ENCODE results near the gene CCDC85A. TPM values are rescaled to one million over a fixed set of nuclear protein-coding genes. Genes with fewer than 3 reads are reported as not detected.

CCDC85A gene
- total and polyA plus RNA-seq, 2 of the 8 experiments (the other 6 are each of a cell fraction or from before 2014, with no cell fraction given) = 0.20 TPM; not detected in 1

DNA sequence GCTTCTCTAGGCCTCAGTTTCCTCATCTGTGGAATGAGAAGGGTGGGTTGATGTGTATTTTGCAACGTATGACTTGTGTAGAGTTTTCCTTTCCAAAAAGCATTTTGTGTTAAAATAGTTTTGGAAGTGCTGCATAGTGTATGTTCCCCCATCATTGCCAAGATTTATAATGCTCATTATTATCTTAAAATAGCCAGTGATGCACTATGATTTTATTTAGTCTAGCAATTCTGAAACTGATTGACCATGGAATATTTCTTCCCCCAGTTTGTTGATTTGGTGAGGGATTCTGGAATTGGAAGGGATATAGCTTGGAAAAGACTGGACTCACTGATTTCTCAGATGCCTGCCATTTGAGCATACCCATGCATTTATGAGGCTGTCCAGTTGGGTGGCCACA lies 130.6 kb downstream of the CCDC85A start (continued):
- no peak for TF ChIP-seq ASH2L (IDR thresholded peaks at IDR 0.05; ENCODE audit: low read length)
- TF ChIP-seq BCL11A (IDR thresholded peaks at IDR 0.05; ENCODE audit: low read depth in 2 of 2, low read length in 2 of 2) = no peak

Data from H1 (cell line).